ENCODE results near the gene CDRT4. TPM values are rescaled to one million over a fixed set of nuclear protein-coding genes. Genes with fewer than 3 reads are reported as not detected.

Gene CDRT4
- polyA plus RNA-seq, 1 of the 3 experiments (the other 2 are of a cell fraction), result 4.6 TPM

DNA sequence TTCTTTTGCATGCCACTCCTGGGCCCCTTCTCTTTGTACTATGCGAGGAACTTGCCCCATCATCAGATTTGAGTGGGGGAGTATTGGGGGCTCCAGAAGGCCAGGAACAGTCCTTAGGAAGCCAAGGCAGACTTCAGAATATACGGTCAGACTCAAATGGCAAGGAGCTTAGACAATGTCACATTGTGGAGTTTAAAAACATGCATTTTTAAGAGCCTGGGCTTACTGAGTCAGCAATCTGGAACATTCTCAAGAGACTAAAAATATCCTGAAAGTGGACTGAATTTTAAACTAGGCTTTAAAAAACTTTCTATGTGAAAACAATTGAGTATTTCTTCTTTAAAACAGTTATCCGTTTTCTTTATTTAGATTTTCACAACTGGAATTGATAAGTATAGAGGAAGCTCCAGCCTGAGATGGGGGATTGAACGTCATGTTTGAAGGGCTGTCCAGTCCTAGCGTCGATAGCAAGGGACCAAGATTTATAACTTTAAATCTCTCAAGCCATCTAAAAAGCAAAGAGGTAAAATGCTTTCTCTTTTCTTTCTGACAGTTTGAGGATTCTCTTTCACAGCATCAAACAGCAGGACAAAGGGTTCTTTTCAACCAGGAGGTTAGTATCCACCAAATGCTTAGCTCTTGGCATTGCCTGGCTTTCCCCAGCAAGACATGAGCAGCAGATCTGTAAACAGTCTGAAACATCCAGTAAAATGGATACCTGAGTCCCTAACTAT lies 45.8 kb upstream of the CDRT4 start:
- H3K4me1 ChIP-seq (ENCODE audit: control insufficient read depth in 1 of 2, insufficient read depth in 2 of 2, low read depth in 1 of 2, low read length in 1 of 2), result 0 out of 4 replicates have a peak, but pooled peaks cover 0 to 6% of the 10 kb centered on the region in 2 experiments
- ChIA-PET CTCF (interaction anchor here (0.8 to 2.1 kb wide), 3 partner anchors 11 to 261 kb away, joined by 3 to 19 read pairs (median 5); no protein-coding TSS in a partner anchor), POLR2A (no interaction called here)
- no peaks in the 10 kb centered on the region for H4K20me1 ChIP-seq (ENCODE audit: insufficient read depth)
- H3K36me3 ChIP-seq (replicated peaks in 1 of 2; ENCODE audit: control insufficient read depth in 1 of 2, insufficient read depth in 2 of 2, low read length in 1 of 2), result peaks cover 11 to 36% of the 10 kb centered on the region in 2 experiments
- H3K27me3 ChIP-seq (ENCODE audit: insufficient read depth), result no peaks in the 10 kb centered on the region
- no peak overlapping the region for H3K4me2 ChIP-seq
- peaks cover 7% of the 10 kb centered on the region for H3F3A ChIP-seq (replicated peaks; ENCODE audit: insufficient read depth)
- H3K4me3 ChIP-seq (ENCODE audit: low read depth in 2 of 2, low read length in 1 of 2), result no peak overlapping the region
- peaks cover 9% of the 10 kb centered on the region; the same call in 1 of the 2 replicates for H3K79me2 ChIP-seq (ENCODE audit: insufficient read depth)
- WGBS (ENCODE audit: low lambda C conversion rate), result 93% methylated on average over 6 of the region's 6 CpGs
- no peak overlapping the region for H3K9ac ChIP-seq
- H2AFZ ChIP-seq (ENCODE audit: low read depth), result no peak overlapping the region
- no peaks in the 10 kb centered on the region for H3K9me2 ChIP-seq
- no peaks in the 10 kb centered on the region for H3K9me3 ChIP-seq
- H3K27ac ChIP-seq (ENCODE audit: low read depth in 2 of 2, low read length in 1 of 2), result peak overlapping the region in 1 of 2 experiments; percentile 45; a peak in 1 of 4 replicates
- TF ChIP-seq TAF1 (IDR thresholded peaks at IDR 0.05; ENCODE audit: borderline replicate concordance, low read depth, low read length) (no peak), RFX5 (IDR thresholded peaks at IDR 0.05; ENCODE audit: low read length) (no peak), YY1 (IDR thresholded peaks at IDR 0.05; ENCODE audit: low read depth) (no peak), EP300 (IDR thresholded peaks at IDR 0.05; ENCODE audit: borderline replicate concordance in 1 of 2, low read depth in 1 of 2, low read length in 1 of 2) (no peak), RCOR1 (IDR thresholded peaks at IDR 0.05; ENCODE audit: low read length) (no peak)
- DNase-seq, result no peak

GRCh38 chr17:15512071-15512709 lies 44.8 kb upstream of the CDRT4 start:
- Histone ChIP-seq H3K4me3 (ENCODE audit: low read depth in 2 of 2, low read length in 1 of 2) (no peak overlapping the region), H3K27ac (ENCODE audit: low read depth in 2 of 2, low read length in 1 of 2) (no peak overlapping the region), H4K20me1 (ENCODE audit: insufficient read depth) (no peaks in the 10 kb centered on the region), H3K4me2 (no peak overlapping the region), H3K9me3 (no peaks in the 10 kb centered on the region), H3F3A (replicated peaks; ENCODE audit: insufficient read depth) (peaks cover 7% of the 10 kb centered on the region), H3K79me2 (ENCODE audit: insufficient read depth) (peaks cover 9% of the 10 kb centered on the region; the same call in 1 of the 2 replicates), H3K4me1 (ENCODE audit: control insufficient read depth in 1 of 2, insufficient read depth in 2 of 2, low read depth in 1 of 2, low read length in 1 of 2) (0 out of 4 replicates have a peak, but pooled peaks cover 0 to 6% of the 10 kb centered on the region in 2 experiments), H3K9me2 (no peaks in the 10 kb centered on the region), H2AFZ (ENCODE audit: low read depth) (no peak overlapping the region), H3K27me3 (ENCODE audit: insufficient read depth) (no peaks in the 10 kb centered on the region), H3K36me3 (replicated peaks in 1 of 2; ENCODE audit: control insufficient read depth in 1 of 2, insufficient read depth in 2 of 2, low read length in 1 of 2) (peaks cover 17 to 36% of the 10 kb centered on the region in 2 experiments), H3K9ac (no peak overlapping the region)
- no peak for DNase-seq
- 95% methylated on average over 4 of the region's 4 CpGs for WGBS (ENCODE audit: low lambda C conversion rate)
- CTCF ChIA-PET, result no interaction called here
- TF ChIP-seq CTCF (IDR thresholded peaks at IDR 0.05), result no peak
- TF ChIP-seq TCF12 (IDR thresholded peaks at IDR 0.05), result no peak
- no peak for TF ChIP-seq NRF1 (IDR thresholded peaks at IDR 0.05; ENCODE audit: low read depth, low read length)
- no peak for TF ChIP-seq TAF1 (IDR thresholded peaks at IDR 0.05; ENCODE audit: borderline replicate concordance, low read depth, low read length)
- no peak for TF ChIP-seq REST (IDR thresholded peaks at IDR 0.05; ENCODE audit: low read depth, low read length)
- TF ChIP-seq JUND (IDR thresholded peaks at IDR 0.05), result no peak
- TF ChIP-seq IRF3 (IDR thresholded peaks at IDR 0.05; ENCODE audit: low read depth, low read length), result no peak
- POLR2A ChIA-PET, result no interaction called here

Measured in SK-N-SH (cell line).